HCT116 (cell line): ENCODE measurements around the gene TMPRSS11E. TPM values are rescaled to one million over a fixed set of nuclear protein-coding genes. Genes with fewer than 3 reads are reported as not detected.

Experiments
- ATAC-seq: fragments of 200-7000 bp; cut with Tn5 transposase; 2 replicates; pipeline ENCODE4 v1.9.1; 2020; ENCODE audit warnings: mild to moderate bottlenecking, moderate library complexity
- BruUV-seq: library from RNA; stranded (reverse); fragments of 400-500 nt; replicated peaks from 2 replicates; lab custom pipeline; 2021; lab: Mats Ljungman, UMichigan
- CTCF ChIA-PET: fragments of 300-600 bp; sonication (Branson Sonifier 250); formaldehyde crosslinking; loops from one replicate; lab custom pipeline; 2021; ENCODE audit warnings: antibody characterized with exemption; lab: Charles Lee
- POLR2A ChIA-PET: fragments of 300-600, 350-600 bp; sonication (Branson Sonifier 250); formaldehyde crosslinking; loops from one replicate; lab custom pipeline; 2021; ENCODE audit warnings: antibody characterized with exemption; lab: Charles Lee
- RAD21 ChIA-PET, 2 experiments: fragments of 300-600 bp; sonication (Branson Sonifier 250); formaldehyde crosslinking; loops; one replicate each; lab custom pipeline; 2023; ENCODE audit warnings: low total read pairs in 2 of 2; ENCODE audit not compliant: uncharacterized antibody in 2 of 2, unreplicated experiment in 2 of 2, low non-redundant PET in 1 of 2; lab: Charles Lee
- DNase-seq: peaks from one replicate; pipeline ENCODE4 v3.0.0-alpha.2; 2010; ENCODE audit warnings: low read depth, low spot score
- H2AFZ ChIP-seq: fragments of 200-600 bp; shearing (Covaris generic), sonication (generic); 2 replicates; pipeline ENCODE4 v1.6.1; 2017; ENCODE audit warnings: low read depth, mixed run types, mixed read lengths, antibody characterized with exemption, low read length; ENCODE audit not compliant: poor library complexity, severe bottlenecking
- H3K27ac ChIP-seq: 2 replicates; pipeline ENCODE4 v1.5.1; 2012; ENCODE audit warnings: low read depth, low read length
- H3K27me3 ChIP-seq: fragments of 200-600 bp; sonication (generic); 2 replicates; pipeline ENCODE4 v1.6.1; 2016; ENCODE audit warnings: mixed run types, low read length, mixed read lengths; ENCODE audit not compliant: insufficient read depth
- H3K36me3 ChIP-seq, 2 experiments: fragments of 200-500 bp in 1 of 2; fragments of 200-600 bp in 1 of 2; sonication (Bioruptor generic) in 1 of 2; sonication (generic) in 1 of 2; 2 replicates each; pipeline versions ENCODE4 v1.5.1 to v1.6.1; 2014 to 2016; ENCODE audit warnings: low read length in 2 of 2, inconsistent platforms in 1 of 2, mixed read lengths in 1 of 2, mixed run types in 1 of 2; ENCODE audit not compliant: insufficient read depth in 2 of 2, control insufficient read depth in 1 of 2
- H3K4me1 ChIP-seq, 2 experiments: fragments of 200-600 bp in 1 of 2; sonication (generic) in 1 of 2; 2 replicates each; pipeline versions ENCODE4 v1.5.1 to v1.6.1; 2012 to 2017; ENCODE audit warnings: low read length in 2 of 2, inconsistent platforms in 1 of 2, mild to moderate bottlenecking in 1 of 2, mixed read lengths in 1 of 2, mixed run types in 1 of 2, moderate library complexity in 1 of 2; ENCODE audit not compliant: insufficient read depth in 2 of 2, control insufficient read depth in 1 of 2
- H3K4me2 ChIP-seq: fragments of 200-600 bp; sonication (generic); 2 replicates; pipeline ENCODE4 v1.6.1; 2017; ENCODE audit warnings: mixed run types, low read length, mixed read lengths
- H3K4me3 ChIP-seq, 2 experiments: fragments of 200-600 bp in 1 of 2; sonication (generic) in 1 of 2; replicated peaks in 1 of 2; 2 replicates each; pipeline ENCODE4 v1.5.1; 2011 to 2016; ENCODE audit warnings: low read length in 2 of 2, control low read depth in 1 of 2, low read depth in 1 of 2, mild to moderate bottlenecking in 1 of 2, mixed read lengths in 1 of 2, mixed run types in 1 of 2
- H3K79me2 ChIP-seq: fragments of 200-600 bp; sonication (generic); 2 replicates; pipeline ENCODE4 v1.6.1; 2017; ENCODE audit warnings: mild to moderate bottlenecking, mixed run types, low read length, moderate library complexity, mixed read lengths; ENCODE audit not compliant: insufficient read depth
- H3K9ac ChIP-seq: fragments of 200-600 bp; sonication (generic); 2 replicates; pipeline ENCODE4 v1.6.1; 2016; ENCODE audit warnings: low read length, mixed read lengths
- H3K9me2 ChIP-seq: fragments of 200-600 bp; sonication (generic), shearing (Covaris generic); 2 replicates; pipeline ENCODE4 v1.6.1; 2017; ENCODE audit warnings: mixed run types, mild to moderate bottlenecking, moderate library complexity; ENCODE audit not compliant: insufficient read depth
- H3K9me3 ChIP-seq, 2 experiments: fragments of 200-500 bp in 1 of 2; fragments of 200-600 bp in 1 of 2; sonication (Bioruptor generic) in 1 of 2; sonication (generic) in 1 of 2; 2 replicates each; pipeline ENCODE4 v1.6.1; 2014 to 2017; ENCODE audit warnings: low read length in 2 of 2, mixed read lengths in 2 of 2, inconsistent platforms in 1 of 2, low read depth in 1 of 2, mild to moderate bottlenecking in 1 of 2, mixed run types in 1 of 2, moderate library complexity in 1 of 2; ENCODE audit not compliant: control insufficient read depth in 1 of 2, insufficient read depth in 1 of 2
- H4K20me1 ChIP-seq: fragments of 200-600 bp; sonication (generic), shearing (Covaris generic); 2 replicates; pipeline ENCODE4 v1.6.1; 2017; ENCODE audit warnings: mixed run types, mild to moderate bottlenecking, moderate library complexity; ENCODE audit not compliant: insufficient read depth
- CEBPB ChIP-seq: IDR thresholded peaks from 2 replicates; pipeline ENCODE4 v1.6.1; 2012; ENCODE audit warnings: low read depth
- EZH2 ChIP-seq: fragments of 200-600 bp; sonication (generic); IDR thresholded peaks from 2 replicates; pipeline ENCODE4 v1.6.1; 2017; ENCODE audit warnings: antibody characterized with exemption, mixed run types
- EZH2phosphoT487 ChIP-seq: fragments of 200-600 bp; IDR thresholded peaks from 2 replicates; pipeline ENCODE4 v1.6.1; 2018; ENCODE audit warnings: antibody characterized with exemption, borderline replicate concordance
- POLR2A ChIP-seq: IDR thresholded peaks from 2 replicates; pipeline ENCODE4 v1.7.0; 2011; ENCODE audit warnings: borderline replicate concordance; ENCODE audit not compliant: insufficient read depth, insufficient read length; ENCODE audit errors: extremely low read depth
- POLR2AphosphoS5 ChIP-seq: IDR thresholded peaks from 2 replicates; pipeline ENCODE4 v1.6.1; 2011; ENCODE audit warnings: mild to moderate bottlenecking, low read depth, low read length, moderate library complexity
- SRF ChIP-seq: IDR thresholded peaks from 2 replicates; pipeline ENCODE4 v1.6.1; 2012; ENCODE audit warnings: low read depth
- ZBTB33 ChIP-seq: IDR thresholded peaks from 2 replicates; pipeline ENCODE4 v1.6.1; 2011; ENCODE audit warnings: mild to moderate bottlenecking, low read length, moderate library complexity; ENCODE audit not compliant: insufficient replicate concordance; ENCODE audit errors: extremely low read depth
- ZNF274 ChIP-seq: fragments of 200-500 bp; sonication (Bioruptor generic); IDR thresholded peaks from 2 replicates; pipeline ENCODE4 v1.6.1; 2014; ENCODE audit warnings: mild to moderate bottlenecking, low read depth, low read length, inconsistent platforms
- intact Hi-C: fragments of 100-400 bp; cut with micrococcal nuclease; formaldehyde crosslinking; loops from 2 replicates; pipeline ENCODE4 v1.10.0; 2022
- total RNA-seq: library from RNA; stranded (reverse); gene quantifications from one replicate; pipeline ENCODE4 v1.2.1, GENCODE V29; 2021; ENCODE audit not compliant: unreplicated experiment

TMPRSS11E gene
- total RNA-seq, 1 experiment from 2014 or later: not detected

GRCh38 chr4:68433582-68433981, 13.7 kb upstream of the TMPRSS11E start:
- ChIA-PET RAD21 (no interaction called here), POLR2A (no interaction called here), CTCF (no interaction called here)
- Histone ChIP-seq H3K36me3 (no peaks in the 10 kb centered on the region), H3K4me2 (no peak overlapping the region), H3K4me3 (no peak overlapping the region), H3K27me3 (no peaks in the 10 kb centered on the region), H2AFZ (no peak overlapping the region), H3K4me1 (no peaks in the 10 kb centered on the region), H3K9me3 (no peaks in the 10 kb centered on the region), H3K9me2 (no peaks in the 10 kb centered on the region), H3K79me2 (no peaks in the 10 kb centered on the region), H3K27ac (no peak overlapping the region), H4K20me1 (no peaks in the 10 kb centered on the region), H3K9ac (no peak overlapping the region)
- no TSS peak for BruUV-seq
- ATAC-seq (no peak), DNase-seq (no peak)
- TF ChIP-seq POLR2AphosphoS5 (no peak), EZH2phosphoT487 (no peak), POLR2A (no peak), EZH2 (no peak)
- intact Hi-C loops: no loop called here

DNA sequence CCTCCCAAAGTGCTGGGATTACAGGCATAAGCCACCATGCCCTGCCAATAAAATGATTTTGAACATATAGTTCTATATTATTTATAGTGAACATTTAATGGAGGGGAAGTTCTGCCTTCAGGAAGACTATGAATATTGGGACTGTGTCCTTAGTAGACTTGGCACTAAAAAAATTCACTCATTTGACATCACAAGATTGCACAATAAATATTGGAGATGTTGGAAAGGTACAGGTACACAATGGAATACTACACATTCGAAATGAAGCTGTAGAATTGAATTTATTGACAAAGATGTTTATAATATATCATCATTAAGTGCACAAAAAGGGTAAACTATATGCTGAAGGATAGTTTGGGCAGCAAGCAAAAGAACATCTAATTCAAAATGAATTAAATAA, 13.0 kb upstream of the TMPRSS11E start:
- ChIA-PET CTCF (no interaction called here), POLR2A (no interaction called here), RAD21 (no interaction called here)
- TF ChIP-seq EZH2 (no peak), ZNF274 (no peak), CEBPB (no peak), SRF (no peak), ZBTB33 (no peak)
- intact Hi-C loops: no loop called here
- no peak overlapping the region for H3K4me3 ChIP-seq
- H3K79me2 ChIP-seq: no peaks in the 10 kb centered on the region
- no peaks in the 10 kb centered on the region for H3K27me3 ChIP-seq
- H4K20me1 ChIP-seq: no peaks in the 10 kb centered on the region
- no peak overlapping the region for H3K9ac ChIP-seq
- no peaks in the 10 kb centered on the region for H3K9me2 ChIP-seq
- no peak overlapping the region for H2AFZ ChIP-seq
- no peaks in the 10 kb centered on the region for H3K9me3 ChIP-seq
- H3K4me2 ChIP-seq: no peak overlapping the region
- ATAC-seq: no peak
- BruUV-seq: no TSS peak
- DNase-seq: no peak
- no peak overlapping the region for H3K27ac ChIP-seq
- no peaks in the 10 kb centered on the region for H3K4me1 ChIP-seq
- H3K36me3 ChIP-seq: no peaks in the 10 kb centered on the region
